HG03575 (cell line): ENCODE measurements around the gene GOLGA6L6.
"Not testable (repeated sequence)": the region's sequence is repeated elsewhere in the genome, so short reads cannot be mapped to it uniquely, and the experiment has no call there.

Experiments used
- ATAC-seq: cut with Tn5 transposase; IDR thresholded peaks from one replicate; pipeline ENCODE4 v1.9.1; 2021; ENCODE audit not compliant: unreplicated experiment, insufficient number of reproducible peaks, low FRiP score; ENCODE audit errors: extremely low read depth

GOLGA6L6 gene, protein sequence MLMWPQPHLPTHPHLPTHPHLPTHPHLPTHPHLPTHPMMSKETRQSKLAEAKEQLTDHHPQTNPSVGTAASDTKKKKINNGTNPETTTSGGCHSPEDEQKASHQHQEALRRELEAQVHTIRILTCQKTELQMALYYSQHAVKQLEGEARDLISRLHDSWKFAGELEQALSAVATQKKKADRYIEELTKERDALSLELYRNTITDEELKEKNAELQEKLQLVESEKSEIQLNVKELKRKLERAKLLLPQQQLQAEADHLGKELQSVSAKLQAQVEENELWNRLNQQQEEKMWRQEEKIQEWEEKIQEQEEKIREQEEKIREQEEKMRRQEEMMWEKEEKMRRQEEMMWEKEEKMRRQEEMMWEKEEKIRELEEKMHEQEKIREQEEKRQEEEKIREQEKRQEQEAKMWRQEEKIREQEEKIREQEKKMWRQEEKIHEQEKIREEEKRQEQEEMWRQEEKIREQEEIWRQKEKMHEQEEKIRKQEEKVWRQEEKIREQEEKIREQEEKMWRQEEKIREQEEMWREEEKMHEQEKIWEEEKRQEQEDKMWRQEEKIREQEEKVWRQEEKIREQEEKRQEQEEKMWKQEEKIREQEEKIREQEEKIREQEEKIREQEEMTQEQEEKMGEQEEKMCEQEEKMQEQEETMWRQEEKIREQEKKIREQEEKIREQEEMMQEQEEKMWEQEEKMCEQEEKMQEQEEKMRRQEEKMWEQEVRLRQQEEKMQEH

DNA sequence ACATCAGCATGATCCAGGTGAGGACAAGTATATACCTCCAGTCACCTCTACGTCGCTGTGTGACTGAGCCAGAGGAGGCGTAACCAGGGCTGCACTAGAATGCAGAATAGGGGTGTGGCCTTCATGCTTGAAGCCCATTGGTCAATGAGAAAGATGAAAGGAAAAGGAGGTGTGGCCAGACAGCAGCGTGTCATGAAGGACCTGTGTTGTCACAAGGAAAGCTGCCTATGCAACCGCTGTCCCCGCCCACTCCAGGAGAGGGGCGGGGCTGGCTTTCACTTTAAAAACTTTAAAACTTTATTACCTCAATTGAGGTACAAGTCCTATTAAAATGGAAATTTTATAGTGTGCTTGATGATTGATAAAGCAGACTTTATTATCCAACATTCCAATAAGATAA lies at the start of gene GOLGA6L6:
TSS of gene GOLGA6L6 (minus strand) at position 101 of the 400 bp plus-strand sequence. CDS start at position 10, 91 bp downstream.
- not testable (repeated sequence) for ATAC-seq

DNA sequence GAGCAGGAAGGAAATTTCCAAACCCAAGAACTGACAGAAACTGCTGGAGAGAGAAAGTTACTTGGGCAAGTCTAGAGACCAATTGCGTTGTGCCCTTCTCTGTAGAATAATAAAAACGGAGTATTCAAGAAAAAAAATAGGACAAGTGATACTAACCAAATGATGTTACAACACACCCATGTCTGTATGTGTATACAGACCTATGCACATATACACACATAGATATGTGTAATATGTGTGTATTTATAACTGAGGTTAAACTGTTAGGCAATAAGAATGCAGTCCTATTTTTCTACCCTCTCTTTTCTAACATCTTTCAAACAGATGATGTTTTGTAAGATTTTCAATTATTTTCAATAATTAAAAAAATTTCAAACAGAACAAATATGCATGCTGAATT lies 48.5 kb upstream of the GOLGA6L6 start:
- ATAC-seq, result not testable (repeated sequence)

DNA sequence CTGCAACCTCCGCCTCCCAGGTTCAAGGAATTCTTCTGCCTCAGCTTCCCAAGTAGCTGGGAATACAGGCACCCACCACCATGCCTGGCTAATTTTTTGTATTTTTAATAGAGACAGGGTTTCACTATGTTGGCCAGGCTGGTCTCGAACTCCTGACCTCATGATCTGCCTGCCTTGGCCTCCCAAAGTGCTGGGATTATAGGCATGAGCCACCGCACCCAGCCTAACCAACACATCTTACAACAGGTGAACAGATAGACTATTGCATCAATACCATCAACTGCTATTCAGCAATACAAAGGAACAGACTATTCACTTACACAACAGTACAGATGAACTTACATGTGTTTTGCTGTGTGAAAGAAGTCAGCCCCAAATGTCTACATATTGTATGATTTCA lies 45.2 kb upstream of the GOLGA6L6 start:
- not testable (repeated sequence) for ATAC-seq

DNA sequence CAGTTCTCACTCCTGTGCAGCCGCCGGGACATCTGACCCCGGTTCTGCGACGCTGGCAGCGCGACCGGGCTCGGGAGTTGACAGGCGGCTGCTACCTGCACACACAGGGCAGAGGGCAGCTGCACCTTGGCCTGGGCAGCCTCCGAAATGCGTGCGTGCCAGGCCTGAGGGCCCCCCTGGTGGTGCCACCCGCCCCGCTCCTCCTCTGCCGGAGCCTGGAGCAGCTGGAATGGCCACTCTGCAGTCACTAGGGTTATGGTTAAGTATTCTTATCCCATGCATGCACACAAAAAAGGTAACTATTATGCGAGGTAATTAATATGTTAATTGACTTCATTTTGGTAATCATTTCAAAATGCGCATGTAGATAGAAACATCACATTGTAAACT lies 41.1 kb upstream of the GOLGA6L6 start:
- not testable (repeated sequence) for ATAC-seq

DNA sequence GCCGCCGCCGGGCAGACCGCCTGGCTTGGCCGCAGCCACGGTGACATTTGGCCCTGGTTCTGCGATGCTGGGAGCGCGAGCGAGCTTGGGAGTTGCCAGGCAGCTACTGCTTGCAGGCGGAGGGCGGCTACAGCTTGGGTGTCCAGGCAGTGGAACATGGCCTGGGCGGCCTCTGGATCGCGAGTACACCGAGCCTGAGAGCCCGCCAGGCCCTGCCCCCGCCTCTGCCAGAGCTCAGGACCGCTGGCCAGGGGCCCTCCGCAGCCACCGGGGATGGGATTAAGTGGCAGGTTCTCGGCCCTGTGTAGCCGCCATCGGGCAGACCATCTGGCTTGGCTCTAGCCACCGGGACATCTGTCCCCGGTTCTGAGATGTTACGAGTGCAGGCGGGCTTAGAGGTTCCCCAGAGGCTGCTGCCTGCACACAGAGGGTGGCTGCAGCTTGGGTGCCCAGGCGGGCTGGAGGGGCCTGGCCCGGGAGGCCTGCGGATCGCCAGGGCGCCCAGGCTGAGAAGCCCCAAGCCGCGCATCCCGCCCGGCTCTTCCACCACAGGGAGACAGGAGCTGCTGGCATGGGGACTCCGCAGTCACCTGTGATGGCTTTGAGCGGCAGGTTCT lies 40.6 kb upstream of the GOLGA6L6 start:
- ATAC-seq, result not testable (repeated sequence)

DNA sequence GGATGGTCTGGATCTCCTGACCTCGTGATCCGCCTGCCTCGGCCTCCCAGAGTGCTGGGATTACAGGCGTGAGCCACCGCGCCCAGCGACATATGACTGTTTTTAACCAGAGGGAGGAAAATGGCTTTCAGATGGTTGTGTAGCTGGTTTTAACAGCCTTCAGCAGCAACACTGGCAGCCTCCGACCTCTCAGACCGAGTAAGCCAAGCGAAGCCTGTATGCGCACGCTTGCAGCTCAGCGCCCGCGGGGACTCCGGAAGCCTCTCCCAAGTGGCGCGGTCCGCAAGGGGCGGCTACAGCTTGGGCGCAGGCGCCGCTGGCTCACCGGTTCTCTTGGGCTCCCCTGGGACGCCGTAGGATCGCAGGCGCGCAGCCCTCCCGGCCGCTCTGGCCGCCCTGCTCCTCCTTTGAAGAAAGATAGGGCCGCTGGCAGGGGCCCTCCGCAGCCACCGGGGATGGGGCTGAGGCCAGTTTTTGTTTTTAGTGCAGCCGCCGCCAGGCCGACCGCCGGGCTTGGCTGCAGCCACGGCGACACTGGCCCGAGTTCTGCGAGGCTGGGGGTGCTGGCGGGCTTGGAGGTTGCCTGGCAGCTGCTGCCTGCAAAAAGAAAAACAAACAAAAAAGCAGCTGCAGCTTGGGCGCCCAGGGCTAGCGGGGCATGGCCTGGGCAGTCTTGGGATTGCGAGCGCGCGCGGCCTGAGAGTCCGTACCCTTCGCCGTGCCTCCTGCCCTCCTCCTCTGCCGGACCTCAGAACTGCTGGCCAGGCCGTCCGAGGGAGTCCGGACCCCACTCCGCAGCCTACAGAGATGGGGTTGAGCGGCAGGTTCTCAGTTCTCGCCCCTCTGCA lies 39.9 kb upstream of the GOLGA6L6 start:
- not testable (repeated sequence) for ATAC-seq

DNA sequence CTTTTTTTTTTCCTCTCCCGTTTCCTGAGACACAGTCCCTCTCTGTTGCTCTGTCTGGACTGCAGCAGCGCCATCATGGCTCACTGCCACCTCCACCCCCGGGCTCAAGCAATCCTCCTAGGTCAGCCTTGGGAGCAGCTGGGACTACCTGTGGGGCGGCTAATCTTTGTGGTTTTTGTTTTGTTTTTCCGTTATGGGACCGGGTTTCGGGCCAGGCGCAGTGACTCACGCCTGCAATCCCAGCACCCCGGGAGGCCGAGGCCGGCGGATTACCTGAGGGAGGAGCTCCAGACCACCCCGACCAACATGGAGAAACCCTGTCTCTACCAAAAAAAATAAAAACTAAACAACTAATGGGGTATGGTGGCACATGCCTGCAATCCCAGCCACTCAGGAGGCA lies 38.1 kb upstream of the GOLGA6L6 start:
- not testable (repeated sequence) for ATAC-seq

DNA sequence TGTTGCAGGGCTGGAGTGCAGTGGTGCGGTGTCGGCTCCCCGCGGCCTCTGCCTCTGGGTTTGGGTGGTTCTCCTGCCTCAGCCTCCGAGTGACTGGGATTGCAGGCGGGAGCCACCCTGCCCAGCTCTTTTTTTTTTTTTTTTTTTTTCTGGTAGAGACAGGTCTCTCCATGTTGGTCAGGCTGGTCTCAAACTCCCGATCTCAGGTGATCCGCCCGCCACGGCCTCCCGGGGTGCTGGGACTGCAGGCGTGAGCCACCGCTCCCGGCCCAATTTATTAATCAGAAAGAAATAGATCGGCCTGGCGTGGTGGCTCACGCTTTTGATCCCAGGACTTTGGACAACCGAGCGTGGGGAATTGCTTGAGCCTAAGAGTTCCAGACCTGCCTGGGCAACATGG lies 9.7 kb upstream of the GOLGA6L6 start:
- not testable (repeated sequence) for ATAC-seq

DNA sequence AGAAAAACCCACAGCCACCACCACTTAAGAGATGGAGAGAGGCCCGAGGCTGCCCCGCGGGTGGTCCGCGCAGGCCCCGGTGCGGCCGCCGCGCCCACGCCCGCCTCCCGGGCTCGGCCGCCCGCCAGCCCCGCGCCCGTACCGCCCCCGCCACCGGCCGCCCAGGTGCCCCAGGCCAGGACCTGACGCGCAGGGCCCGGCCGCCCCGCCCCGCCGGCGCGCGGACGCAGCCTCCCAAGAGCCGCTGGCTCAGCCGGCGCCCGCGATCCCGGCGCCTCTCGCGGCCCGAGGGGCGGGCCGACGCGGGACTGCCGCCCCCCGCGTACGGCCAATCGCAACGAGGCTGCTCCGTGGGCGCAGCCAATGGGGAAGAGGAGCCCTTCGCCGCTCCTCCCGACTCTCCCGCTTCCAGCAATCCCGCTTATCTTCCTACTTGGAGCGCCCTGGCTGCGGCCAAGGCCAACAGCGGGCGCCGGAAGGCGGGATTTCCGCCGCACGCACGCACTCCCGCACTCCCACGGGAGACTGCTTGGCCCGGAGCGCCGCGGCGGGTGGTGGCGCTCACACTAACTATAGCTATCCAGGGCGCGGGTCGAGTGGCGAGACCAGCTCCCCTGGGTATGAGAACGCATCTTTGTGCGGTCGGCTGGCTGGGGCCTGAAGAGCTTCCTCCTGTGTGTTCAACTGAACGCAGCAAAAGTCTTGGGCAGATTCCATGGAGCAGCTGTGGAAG lies 35.5 kb downstream of the GOLGA6L6 start:
- ATAC-seq, result not testable (repeated sequence)

DNA sequence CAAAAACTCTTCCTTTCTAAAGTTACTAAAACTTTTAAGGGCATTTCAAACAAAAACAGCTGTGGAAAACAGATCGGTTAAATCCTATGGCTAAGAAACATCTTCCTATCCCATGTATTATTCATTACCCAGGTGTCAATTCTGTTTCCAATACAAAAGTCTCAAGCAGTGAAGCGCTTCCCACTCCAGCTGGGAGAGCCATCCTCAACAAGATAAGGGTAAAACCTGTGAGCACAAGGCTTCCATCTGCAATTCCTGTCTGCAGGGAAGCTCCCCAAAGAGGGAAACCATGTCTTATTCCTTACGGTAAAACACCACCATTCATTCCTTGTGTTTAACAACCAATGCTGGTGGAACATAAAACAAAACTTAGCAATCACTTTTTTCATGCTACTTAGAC lies 38.8 kb downstream of the GOLGA6L6 start:
- not testable (repeated sequence) for ATAC-seq

DNA sequence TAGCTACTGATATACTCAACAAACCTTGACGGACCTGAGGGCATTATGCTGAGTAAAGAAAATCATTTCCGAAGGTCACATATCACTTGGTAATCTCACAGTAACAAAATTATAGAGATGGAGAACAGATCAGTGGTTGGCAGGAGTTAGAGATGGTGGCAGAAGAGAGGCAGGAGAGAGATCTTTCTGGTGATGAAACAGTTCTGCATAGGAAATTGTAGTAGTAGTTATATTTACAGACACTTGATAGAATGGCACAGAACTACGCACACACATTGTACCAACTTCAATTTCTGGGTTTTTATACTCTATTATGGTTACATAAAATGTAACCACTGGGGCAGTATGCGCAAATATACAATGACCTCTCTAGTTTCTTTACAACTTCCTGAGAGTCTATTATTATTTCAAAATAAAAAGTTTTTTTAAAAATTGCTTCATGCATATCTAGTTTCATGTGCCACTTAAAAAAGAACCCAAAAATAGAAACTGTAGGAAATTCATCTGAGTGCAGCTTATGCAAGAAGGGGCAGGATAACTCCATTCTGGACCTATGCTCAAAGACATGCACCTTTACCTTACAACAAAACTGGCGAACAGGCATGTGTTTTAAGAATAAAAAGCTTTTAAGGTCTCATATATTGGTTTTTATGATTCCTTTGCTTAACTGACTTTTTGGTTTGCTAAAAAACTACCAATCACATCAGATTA lies 39.9 kb downstream of the GOLGA6L6 start:
- not testable (repeated sequence) for ATAC-seq

DNA sequence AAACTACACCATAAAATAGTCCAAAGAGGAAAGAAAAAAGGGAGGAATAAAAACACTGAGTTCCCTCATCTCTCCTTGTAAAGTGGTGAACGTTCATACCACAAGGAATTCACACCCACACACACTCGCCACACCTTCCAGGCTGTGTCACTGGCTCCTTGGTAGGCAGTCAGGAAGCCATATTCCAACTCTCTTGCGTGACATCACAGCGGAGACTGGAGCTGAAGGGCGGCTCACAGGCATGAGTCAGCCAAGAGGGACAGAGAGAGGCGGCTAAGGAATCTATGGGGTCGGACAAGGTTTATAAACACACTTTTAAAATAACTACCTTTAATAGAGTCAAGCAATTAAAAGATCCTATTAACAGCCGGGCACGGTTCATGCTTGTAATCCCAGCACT lies 43.8 kb downstream of the GOLGA6L6 start:
- ATAC-seq, result not testable (repeated sequence)

DNA sequence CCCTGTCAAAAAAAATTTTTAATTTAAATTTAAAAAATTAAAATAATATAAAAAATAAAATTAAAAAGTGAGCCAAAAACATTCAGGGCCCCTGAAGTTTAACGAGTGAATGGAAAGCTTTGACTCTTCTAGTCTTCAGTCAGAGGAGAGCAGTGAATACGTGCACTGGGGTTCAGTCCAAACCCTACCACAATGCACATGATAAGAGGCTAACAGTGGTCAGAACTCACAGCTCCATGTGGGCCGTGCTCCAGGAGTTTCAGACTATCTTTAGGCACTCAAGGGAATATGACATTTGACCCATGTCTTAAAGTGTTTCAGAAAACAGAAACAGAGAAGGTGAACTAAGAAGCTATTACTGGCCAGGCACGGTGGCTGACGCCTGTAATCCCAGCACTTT lies 48.6 kb downstream of the GOLGA6L6 start:
- ATAC-seq, result not testable (repeated sequence)

DNA sequence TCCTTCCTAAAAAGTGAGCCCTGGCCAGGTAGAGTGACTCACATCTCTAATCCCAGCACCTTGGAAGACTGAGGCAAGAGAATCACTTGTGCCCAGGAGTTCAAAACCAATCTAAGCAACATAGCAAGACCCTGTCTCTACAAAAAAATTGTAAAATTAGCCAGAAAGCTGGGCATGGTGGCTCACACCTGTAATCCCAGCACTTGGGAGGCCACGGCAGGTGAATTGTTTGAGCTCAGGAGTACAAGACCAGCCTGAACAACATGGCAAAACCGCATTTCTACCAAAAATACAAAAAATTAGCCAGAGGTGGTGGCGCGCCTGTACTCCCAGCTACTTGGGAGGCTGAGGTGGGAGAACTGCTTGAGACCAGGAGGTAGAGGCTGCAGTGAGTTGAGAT lies 49.0 kb downstream of the GOLGA6L6 start:
- ATAC-seq, result not testable (repeated sequence)

DNA sequence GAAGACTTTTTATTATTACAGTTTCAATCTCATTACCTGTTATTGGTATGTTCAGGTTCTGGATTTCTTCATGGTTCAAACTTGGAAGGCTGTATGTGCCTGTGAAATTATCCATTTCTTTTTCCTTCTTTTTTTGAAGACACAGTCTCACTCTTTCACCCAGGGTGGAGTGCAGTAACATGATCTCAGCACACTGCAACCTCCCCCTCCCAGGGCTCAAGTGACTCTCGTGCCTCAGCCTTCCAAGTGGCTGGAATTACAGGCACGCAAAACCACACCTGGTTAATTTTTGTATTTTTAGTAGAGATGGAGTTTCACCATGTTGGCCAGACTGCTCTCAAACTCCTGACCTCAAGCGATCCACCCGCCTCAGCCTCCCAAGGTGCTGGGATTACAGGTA lies 52.3 kb downstream of the GOLGA6L6 start:
- ATAC-seq, result not testable (repeated sequence)
